Stomach (tissue), 4 donors: ENCODE results near the gene KRT76.

Experiments
- POLR2A ChIP-seq, 4 donors: fragments of 450-650 bp; IDR thresholded peaks; one replicate each; pipeline ENCODE4 v1.6.1; 2016; ENCODE audit warnings: antibody characterized with exemption in 4 of 4, control low read depth in 2 of 4, mild to moderate bottlenecking in 1 of 4, moderate library complexity in 1 of 4
- POLR2AphosphoS5 ChIP-seq, 3 donors: sonication (generic); formaldehyde crosslinking; IDR thresholded peaks; one replicate each; pipeline ENCODE4 v1.6.1; 2016; ENCODE audit warnings: antibody characterized with exemption in 3 of 3
- TF ChIP-seq, protein P1 (sequence below), 7 experiments: fragments of 450-650 bp in 4 of 7; fragments of 200-600 bp in 3 of 7; sonication (generic) in 3 of 7; IDR thresholded peaks; one replicate each; pipeline ENCODE4 v1.5.1; 2016 to 2019; ENCODE audit warnings: antibody characterized with exemption in 7 of 7, control low read depth in 2 of 7, mild to moderate bottlenecking in 1 of 7

DNA sequence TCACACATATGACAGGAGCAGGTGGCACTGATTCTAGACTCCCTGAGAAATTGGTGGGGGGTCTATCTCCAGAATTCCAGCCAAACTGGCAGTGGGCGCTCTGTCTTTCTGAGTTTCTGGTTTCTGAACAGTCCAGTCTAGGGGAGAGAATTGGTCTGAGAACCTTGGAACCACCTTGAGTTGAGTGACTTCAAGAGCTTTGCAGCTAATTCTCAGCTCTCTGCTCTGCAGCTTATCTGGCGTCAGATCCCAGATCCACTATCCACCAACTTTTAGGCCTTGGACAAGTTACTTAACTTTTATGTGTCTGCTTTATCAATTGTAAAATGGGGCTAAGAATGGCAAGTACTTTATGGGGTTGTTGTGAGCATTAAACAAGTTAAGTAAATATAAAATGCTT lies 1.7 kb upstream of the KRT76 start:
- TF ChIP-seq POLR2A (IDR thresholded peaks at IDR 0.05) = no peak
- TF ChIP-seq, protein P1, sequence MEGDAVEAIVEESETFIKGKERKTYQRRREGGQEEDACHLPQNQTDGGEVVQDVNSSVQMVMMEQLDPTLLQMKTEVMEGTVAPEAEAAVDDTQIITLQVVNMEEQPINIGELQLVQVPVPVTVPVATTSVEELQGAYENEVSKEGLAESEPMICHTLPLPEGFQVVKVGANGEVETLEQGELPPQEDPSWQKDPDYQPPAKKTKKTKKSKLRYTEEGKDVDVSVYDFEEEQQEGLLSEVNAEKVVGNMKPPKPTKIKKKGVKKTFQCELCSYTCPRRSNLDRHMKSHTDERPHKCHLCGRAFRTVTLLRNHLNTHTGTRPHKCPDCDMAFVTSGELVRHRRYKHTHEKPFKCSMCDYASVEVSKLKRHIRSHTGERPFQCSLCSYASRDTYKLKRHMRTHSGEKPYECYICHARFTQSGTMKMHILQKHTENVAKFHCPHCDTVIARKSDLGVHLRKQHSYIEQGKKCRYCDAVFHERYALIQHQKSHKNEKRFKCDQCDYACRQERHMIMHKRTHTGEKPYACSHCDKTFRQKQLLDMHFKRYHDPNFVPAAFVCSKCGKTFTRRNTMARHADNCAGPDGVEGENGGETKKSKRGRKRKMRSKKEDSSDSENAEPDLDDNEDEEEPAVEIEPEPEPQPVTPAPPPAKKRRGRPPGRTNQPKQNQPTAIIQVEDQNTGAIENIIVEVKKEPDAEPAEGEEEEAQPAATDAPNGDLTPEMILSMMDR (IDR thresholded peaks at IDR 0.05) = no peak
- no peak for TF ChIP-seq POLR2AphosphoS5 (IDR thresholded peaks at IDR 0.05)
